SIG-M5 treated with dmso at 0.1 percent for 504 hours (cell line): ENCODE results near the gene KIF14.
"Not testable (repeated sequence)": the region's sequence is repeated elsewhere in the genome, so short reads cannot be mapped to it uniquely, and the experiment has no call there.

ENCODE experiments used
- DNase-seq: peaks from one replicate; lab custom pipeline; 2025; ENCODE audit not compliant: unreplicated experiment; lab: John Stamatoyannopoulos, UW

KIF14 gene

DNA sequence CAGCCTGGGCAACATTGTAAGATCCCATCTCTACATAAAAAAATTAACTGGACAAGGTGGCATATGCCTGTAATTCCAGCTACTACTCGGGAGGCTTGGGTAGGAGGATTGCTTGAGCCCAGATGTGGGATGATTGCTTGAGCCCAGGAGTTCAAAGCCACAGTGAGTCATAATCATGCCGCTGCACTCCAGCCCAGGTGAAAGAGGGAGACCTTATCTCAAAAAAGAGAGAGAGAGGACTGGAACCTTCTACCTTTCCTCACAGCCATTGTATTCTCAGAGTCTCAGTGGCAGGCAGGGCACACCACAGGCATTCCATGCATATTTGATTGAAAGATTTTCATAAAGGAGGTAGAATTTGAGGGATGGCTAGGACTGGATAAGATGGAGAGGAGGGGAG, 78.4 kb downstream of the KIF14 start:
- no peak for DNase-seq

DNA sequence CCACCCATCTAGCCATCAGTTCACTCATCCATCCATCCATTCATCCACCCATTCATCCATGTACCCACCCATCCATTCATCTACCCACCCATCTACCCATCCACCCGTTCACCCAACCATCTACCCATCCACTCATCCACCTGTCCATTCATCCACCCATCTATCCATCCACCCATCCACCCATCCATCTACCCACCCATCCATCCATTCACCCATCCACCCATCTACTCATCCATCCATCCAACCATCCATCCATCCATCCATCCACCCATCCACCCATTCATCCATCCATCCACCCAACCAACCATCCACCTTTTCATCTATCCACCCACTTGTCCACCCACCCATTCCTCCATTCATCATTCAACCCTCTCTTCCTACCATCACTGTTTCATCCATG, 80.3 kb downstream of the KIF14 start:
- DNase-seq: no peak

DNA sequence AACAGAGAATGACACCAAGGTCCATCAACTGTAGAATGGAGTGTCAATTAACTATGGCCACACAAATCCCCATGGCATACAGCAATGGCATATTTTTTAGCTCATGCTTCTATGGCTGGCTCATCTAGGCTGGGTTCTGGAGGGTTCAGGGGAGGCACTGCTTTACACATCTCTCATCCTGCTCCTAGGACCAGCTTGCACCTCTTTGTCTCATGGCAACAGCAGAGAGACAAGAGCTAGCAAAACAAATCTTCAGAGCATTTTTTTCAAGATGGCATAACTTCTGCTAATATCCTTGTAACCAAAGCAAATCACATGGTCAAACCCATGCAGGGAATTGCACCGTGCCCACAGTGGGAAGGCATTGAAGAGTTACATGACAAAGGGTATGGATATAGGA, 82.4 kb downstream of the KIF14 start:
- DNase-seq: no peak

DNA sequence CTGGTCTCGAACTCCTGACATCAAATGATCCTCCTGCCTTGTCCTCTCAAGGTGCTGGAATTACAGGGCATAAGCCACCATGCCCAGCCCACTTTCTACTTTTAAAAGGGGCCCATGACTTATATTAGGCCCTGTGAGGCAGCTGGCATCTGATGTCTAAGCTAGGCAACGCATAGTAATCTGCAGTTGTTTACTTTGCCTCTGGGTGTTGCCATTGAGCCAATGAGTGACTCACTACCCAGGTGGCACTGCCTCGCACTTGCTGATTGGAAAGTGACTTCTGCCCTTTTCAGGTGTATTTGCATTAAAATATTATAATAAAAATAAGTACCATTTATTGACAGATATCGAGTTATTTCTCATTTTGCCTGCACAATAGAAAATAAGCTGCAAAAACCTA, 84.9 kb downstream of the KIF14 start:
- peak; percentile 48 for DNase-seq

DNA sequence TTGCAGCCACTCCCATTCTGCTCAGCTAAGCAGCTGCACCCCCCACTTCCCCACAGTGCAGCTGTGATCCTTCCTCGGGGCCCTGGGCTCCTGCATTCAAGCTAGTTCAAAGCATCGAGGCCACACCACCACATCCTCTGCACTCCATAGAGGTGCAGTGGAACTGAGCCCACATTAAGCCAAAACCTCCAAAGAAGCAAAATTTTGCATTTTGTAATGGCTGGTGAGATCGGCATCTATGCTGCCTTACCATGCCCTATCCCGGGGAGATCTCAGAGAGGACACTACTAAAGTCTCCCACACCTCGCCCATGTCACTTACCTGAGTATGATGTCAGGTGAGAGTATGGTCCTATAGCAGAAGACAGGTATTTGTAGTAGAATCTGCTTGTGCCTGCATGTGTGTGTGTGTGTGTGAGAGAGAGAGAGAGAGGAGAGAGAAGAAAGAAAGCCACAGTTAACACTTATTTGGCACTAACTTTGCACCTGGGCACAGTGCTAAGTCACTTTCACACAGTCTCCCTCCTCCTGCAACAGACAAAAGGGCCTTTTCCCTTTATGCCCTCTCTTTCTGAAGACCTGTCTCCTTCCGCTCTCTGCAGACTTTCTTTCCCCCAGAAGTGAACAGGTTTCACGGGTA, 89.8 kb downstream of the KIF14 start:
- no peak for DNase-seq

DNA sequence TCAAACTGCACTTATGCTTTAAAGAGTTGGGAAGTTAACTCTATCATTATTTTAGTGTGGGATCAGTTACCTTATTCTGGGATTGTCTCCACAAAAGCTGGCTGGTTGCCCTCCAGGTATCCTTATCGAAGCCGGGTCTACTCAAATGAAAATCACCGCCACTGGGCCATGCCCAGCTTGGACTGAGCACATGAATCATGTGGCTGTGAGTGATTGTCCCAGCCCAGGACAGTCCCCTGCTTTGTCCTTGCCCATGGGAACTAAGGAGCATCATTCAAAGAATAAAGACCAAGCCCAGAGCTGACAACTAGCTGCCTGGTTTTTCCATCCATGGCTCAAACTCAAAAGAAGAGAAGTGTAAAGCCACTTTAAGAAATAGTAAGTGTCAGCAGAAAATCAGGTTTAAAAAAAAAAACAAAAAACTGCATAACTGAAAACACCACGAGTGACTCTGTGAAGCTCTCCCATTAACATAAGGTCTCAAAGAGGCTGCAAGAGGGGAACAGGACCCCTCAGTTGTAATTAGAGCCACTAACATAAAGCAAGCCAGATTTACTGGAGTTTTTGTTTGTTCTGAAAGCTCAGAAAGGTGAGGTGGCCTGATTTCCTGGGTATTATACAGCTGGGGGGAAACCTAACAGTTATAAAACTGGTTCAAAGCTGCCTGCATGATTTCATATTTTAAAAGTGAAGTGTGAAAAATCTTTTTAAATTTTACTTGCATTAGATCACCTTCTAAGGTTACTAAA, 91.5 kb downstream of the KIF14 start:
- DNase-seq: no peak

DNA sequence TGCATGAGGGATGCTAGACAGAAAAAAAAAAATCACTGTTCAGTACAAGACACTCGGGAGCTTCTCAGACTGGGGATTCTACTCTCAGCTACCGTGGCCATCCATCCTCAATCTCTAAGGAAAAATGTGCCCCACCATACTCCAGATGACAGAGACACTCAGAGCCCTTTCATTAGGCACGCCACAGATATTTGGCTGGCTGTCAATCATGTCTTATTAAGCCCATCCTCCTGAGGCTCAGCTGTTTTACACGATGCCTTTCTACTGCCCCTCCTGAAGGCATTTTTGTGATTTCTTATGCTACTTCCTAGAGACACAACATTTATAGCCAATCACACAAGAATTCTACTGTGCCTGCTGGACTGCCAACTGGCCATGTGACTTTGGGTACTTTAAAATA, 92.9 kb downstream of the KIF14 start:
- DNase-seq: no peak

DNA sequence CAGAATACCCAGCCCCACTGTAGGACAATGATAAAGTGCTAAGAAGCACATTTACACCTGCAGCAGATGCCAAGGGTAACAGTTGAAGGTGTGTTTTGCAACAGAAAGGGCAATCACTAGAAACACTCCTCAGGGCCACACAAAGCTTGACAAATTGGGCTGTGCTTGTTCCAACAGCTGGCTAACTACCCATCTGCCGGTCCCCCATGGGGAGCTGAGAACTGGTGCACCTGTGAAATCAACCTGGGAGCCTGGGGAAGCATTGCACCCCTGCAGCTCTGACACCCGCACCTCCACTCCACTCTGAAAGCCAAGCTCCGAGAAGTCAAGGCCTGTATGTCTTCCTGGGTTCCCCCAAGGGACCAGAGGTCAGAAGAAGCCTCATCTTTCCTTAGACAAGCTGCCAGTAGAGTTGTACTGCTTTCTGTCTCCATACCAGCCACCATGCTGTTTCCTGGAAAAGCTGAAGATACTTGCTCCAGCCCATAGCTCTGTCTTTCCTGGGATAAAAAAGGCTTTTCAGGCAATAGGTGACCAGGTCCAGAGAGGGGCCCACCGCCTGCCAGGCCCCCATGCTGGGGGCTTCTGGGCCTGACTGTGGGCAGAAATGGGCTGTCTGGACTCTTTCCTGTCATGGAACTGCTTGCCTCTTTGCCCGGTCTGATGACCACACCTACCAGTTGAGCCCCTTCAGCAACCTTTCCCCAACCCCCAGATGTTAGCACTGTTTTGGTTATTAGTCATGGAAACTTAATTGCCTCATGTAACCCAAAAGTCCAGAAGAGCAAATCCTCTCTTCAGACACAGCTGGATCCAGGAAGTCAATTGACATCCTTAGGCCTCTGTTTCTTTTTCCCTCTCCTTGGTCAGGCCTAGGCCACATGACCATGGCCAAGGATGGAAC, 93.6 kb downstream of the KIF14 start:
- no peak for DNase-seq

DNA sequence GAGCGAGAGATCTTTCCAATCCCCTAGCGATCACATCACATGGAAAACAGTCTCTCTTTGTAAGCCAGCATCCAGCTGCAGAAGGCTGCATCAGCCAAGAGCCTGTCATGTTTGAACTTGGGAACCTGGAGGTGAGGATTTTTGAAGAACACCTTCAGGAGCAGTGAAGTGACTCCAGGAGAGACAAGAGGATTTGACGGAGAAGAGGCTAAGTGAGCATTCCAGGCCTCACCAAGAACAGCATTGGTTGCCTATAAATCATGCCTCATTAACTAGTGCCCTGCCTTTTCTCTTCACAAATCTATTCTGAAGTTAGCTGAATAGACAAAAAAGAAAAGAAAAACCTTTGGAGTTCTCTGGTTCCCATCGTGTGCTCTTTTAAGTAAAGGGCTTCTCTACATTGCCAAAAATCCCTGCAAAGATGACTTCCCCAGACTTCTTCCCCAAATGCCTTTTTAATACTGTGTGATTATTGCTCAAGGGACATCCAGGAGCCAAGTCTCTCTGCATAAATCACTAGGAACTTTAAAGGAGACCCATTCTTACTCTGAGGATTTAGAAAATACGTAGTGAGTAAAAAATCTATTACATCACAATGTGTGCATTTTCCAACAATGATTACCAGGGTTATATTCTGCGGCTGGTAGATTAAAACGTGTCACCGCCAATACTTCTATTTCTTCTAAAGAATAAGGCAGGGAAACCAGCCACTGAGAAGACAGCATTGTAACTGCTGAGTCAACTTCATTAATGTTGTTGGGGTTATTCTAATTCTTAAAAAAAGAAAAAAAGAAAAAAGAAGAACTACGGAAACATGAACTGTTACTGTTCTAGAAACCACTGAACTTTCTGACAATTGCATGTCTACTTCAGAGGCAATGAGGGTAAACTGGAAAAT, 95.2 kb downstream of the KIF14 start:
- DNase-seq: no peak

DNA sequence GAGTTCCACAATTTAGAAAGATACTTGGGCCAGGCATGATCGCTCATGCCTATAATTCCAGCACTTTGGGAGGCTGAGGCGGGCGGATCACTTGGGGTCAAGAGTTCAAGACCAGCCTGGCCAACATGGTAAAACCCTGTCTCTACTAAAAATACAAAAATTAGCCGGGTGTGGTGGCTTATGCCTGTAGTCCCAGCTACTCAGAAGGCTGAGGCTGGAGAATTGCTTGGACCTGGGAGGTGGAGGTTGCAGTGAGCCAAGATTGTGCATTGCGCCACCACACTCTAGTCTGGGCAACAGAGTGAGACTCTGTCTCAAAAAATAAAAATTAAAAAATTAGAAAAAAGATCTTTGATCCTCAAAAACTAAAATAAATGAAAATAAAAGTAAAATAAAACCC, 96.0 kb downstream of the KIF14 start:
- not testable (repeated sequence) for DNase-seq

DNA sequence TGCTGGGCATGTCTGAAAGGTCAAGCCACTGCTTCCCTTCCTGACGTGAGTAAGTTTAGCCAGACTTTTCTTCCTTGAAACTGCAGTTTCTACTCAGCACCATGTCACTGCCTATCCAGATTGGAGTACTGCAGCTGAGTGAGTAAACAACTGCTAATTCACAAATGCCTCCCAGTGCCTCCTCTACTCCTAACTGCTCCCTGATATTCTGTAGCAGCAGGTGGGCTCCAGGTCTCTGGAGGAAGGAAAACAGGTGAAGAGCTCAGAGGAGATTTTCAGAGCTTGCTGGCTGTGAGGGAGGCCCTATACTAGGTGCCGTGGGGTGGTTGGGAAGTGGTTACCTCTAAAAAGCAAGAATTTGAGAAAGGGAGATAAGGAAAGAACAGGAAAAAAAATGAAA, 96.5 kb downstream of the KIF14 start:
- no peak for DNase-seq

DNA sequence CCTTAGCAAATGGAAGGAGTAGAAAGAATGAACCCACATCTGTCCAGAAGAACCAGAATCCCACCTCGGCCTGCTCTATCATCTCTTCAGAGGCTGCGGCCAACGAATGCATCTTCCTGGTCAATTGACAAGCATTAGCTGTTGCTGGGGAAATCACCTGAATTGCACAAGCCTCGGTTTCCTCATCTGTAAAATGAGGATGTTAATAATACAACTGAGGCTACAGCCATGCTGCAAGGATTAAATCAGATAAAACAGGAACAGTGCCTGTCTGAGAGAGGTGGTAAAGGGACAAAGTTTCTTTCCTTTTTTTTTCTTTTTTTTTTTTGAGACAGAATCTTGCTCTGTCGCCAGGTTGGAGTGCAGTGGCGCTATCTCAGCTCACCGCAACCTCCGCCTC, 99.8 kb downstream of the KIF14 start:
- DNase-seq: no peak

DNA sequence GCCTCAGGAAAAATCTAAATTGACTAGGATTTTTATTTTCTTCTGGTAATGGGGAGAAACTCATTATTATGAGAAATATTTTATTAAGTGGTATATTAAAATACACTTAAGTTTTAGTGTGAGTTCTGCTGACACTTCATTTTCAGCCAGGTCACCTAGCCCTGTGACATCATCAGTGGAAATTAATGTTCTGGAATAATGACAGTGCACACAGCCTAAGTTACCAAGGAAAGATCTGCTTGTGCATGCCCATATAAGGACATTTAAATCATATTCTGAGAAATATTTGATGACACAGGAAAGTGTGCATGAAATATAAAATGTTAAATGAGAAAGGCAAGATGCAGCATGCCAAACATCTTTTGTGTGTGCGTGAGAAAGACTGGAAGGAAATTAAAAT, 102.0 kb downstream of the KIF14 start:
- no peak for DNase-seq

DNA sequence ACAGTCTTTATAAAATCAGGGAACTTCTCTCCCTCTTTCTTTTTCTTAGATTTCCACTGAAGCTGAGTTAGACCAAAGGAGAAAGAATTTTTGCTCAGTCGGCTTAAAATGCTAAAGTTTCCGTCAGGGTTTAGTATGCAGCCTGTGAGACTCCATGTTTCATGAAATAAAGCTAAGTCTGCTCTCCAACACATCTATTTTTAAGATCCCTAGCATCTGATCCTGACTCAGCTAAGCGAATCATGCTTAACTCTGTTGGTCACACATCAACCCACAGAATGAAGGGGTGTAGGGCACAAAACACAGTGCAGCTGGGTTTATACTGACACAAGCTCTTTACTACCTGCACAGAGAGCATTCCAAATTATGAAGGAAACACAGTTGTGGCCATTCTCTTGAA, 108.4 kb downstream of the KIF14 start:
- no peak for DNase-seq

DNA sequence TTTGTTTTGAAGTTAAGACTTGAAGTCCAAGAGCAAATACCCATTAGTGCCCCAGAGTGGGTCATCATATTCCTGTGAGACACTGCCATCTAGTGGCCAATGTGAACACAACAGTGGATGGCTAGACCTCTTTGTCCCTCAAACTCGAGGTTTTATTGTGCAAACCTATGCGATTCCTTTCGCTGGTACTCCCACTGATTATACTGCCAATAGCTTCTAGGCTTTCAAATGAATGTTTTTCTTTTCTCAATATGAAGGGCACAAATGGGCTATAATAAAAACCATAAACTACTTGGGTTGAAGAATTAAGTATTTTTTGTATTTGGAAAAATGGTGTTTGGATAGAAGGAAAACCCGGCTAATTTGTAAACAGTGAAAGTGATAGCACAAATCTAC, 110.3 kb downstream of the KIF14 start:
- peak; percentile 88 for DNase-seq

DNA sequence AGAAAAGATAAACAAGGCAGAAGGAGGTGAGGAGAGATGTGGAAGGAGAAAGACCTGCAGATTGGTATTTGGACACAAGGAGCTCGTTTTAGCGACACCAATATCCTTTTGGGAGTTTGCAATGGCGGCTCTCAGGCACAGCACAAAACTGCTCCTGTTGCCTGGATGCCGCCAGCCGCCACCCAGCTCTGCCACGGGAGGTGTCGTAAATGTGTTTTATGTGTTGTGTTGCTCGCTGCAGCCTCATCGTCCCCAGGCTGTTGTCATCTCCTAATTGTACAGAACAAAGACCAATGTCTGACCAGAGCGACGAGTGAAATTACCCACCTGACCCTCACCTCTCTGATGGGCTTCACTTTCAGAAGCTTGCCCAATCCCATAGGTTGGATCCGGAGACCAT, 114.1 kb downstream of the KIF14 start:
- DNase-seq: no peak

DNA sequence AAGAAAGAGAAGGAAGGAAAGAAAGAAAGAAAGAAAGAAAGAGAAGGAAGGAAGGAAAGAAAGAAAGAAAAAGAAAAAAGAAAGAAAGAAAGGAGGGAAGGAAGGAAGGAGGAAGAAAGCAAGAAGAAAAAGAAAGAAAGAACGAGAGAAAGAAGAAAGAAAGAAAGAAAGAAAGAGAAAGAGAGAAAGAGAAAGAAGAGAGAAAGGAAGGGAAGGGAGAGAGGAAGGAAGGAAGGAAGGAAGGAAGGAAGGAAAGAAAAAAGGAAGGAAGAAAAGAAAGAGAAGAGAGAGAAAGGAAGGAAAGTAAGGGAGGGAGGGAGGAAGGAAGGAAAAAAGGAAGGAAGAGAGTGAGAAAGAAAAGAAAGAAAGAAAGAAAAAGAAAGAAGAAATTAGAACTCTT, 115.3 kb downstream of the KIF14 start:
- no peak for DNase-seq
